ENCODE results near the gene SNAP29.

The SNAP29 gene

DNA sequence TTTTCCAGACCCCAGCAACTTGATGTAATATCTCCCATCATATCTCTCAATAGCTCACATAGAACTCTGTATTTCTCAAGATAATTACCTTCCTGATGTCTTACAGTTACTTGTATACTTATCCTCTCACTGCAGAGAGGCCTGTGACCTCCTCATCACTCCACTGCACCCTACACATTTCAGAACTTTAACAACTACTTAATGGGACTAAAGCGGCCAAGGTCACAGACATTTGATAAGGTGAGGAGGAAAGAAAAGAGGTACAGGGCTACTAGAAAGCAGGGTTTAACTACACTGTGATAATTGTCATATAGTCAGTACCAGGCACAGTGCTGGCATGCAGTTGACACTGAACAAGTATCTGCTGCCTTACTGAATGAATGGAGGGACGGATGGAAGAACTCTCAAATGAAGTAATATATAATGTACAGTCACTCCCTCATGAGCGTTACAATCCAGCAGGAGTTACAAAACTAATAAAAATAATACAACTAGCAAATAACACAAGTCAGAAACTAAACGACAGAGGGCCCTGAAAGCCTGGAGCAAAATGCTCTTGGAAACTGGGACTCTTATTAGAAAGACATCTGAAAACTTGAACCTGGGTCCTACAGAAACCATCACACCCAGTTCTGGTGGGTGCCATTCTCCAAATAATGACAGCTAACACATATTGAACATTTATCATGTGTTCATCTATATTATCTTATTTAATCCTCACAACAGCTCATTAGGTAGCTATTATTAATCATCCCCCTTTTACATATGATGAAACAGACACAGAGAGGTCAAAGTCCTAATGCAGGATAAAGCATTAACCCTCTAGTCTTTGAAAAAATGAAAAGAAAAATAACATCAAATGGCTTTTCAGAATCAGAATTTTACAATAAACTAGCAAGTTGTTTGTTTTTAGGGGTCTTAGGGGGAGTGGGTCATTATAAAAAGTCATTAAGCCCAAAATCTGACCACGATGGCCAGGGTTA is 14.5 kb upstream of the SNAP29 start:
- no peaks in the 10 kb centered on the region for H3K36me3 Mint-ChIP-seq (ENCODE audit: low read depth)
- H3K4me1 Mint-ChIP-seq (ENCODE audit: low read depth) = peaks cover 21% of the 10 kb centered on the region

DNA sequence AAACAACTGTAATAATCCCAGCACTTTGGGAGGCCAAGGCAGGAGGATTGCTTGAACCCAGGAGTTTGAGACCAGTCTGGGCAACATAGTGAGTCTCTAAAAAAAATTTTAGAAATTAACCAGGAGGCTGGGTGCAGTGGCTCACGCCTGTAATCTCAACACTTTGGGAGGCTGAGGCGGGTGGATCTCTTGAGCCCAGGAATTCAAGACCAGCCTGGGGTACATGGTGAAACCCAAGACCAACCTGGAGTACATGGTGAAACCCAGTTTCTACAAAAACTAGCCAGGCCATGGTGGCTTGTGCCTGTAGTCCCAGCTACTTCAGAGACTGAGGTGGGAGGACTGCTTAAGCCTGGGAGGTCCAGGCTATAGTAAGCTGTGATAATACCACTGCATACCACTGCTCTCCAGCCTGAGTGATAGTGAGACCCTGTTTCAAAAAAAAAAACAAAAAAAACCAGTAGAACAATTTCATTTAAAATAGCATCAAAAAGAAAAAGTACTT is 11.4 kb upstream of the SNAP29 start:
- Mint-ChIP-seq H3K4me3 (no peak overlapping the region), H3K9me3 (no peaks in the 10 kb centered on the region), H3K27me3 (ENCODE audit: low read depth) (no peaks in the 10 kb centered on the region), H3K36me3 (ENCODE audit: low read depth) (no peaks in the 10 kb centered on the region), H3K27ac (no peak overlapping the region), H3K4me1 (ENCODE audit: low read depth) (peaks cover 5% of the 10 kb centered on the region)
- DNase-seq (ENCODE audit: low spot score) = no peak

More for the DNA sequence above, 14.5 kb upstream of the SNAP29 start:
- H3K4me3 Mint-ChIP-seq = no peak overlapping the region
- no peaks in the 10 kb centered on the region for H3K9me3 Mint-ChIP-seq
- H3K27ac Mint-ChIP-seq = no peak overlapping the region
- DNase-seq (ENCODE audit: low spot score) = no peak
- no peaks in the 10 kb centered on the region for H3K27me3 Mint-ChIP-seq (ENCODE audit: low read depth)

DNA sequence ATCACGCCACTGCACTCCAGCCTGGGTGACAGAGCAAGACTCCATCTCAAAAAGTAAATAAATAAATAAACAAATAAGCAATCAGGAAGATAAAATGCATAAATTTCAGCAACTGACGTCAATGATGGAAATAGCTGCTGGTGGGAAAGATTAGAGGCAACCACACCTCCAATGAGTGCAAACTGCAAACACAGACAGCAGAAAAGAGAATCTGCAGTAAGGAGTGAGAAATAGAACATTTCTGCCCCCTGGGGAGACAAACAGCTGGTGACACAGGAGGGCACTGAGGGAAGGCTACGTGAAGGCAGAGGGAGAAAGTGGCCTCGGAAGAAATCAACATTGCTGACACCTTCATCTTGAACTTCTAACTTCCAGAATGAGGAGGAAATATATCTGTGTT is 6.7 kb upstream of the SNAP29 start:
- no peaks in the 10 kb centered on the region for H3K9me3 Mint-ChIP-seq
- no peaks in the 10 kb centered on the region for H3K36me3 Mint-ChIP-seq (ENCODE audit: low read depth)
- H3K4me1 Mint-ChIP-seq (ENCODE audit: low read depth) = peaks cover 11% of the 10 kb centered on the region
- H3K27ac Mint-ChIP-seq = no peak overlapping the region
- DNase-seq (ENCODE audit: low spot score) = no peak
- H3K4me3 Mint-ChIP-seq = no peak overlapping the region
- no peaks in the 10 kb centered on the region for H3K27me3 Mint-ChIP-seq (ENCODE audit: low read depth)

DNA sequence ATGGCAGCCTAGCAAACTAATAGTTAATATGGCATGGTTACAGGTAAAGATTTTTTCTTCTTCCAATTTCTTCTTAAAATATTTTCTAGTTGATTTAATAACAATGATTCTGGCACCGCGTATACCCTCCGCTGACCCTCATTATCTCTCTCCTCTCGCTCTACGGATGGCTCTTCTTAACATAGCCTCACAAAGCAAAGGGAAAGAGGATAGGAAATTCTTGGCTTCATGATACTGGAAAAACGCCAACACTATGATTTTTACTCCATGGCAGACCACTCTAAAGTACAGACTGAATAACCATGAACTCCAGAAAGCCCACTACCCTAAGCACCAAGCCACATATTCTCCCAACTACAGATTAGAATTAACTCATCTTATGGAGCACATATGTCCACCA is 6.3 kb upstream of the SNAP29 start:
- no peak for DNase-seq (ENCODE audit: low spot score)
- no peaks in the 10 kb centered on the region for H3K36me3 Mint-ChIP-seq (ENCODE audit: low read depth)
- no peak overlapping the region for H3K4me3 Mint-ChIP-seq
- peaks cover 15% of the 10 kb centered on the region for H3K4me1 Mint-ChIP-seq (ENCODE audit: low read depth)
- H3K27me3 Mint-ChIP-seq (ENCODE audit: low read depth) = no peaks in the 10 kb centered on the region
- H3K27ac Mint-ChIP-seq = no peak overlapping the region
- no peaks in the 10 kb centered on the region for H3K9me3 Mint-ChIP-seq

DNA sequence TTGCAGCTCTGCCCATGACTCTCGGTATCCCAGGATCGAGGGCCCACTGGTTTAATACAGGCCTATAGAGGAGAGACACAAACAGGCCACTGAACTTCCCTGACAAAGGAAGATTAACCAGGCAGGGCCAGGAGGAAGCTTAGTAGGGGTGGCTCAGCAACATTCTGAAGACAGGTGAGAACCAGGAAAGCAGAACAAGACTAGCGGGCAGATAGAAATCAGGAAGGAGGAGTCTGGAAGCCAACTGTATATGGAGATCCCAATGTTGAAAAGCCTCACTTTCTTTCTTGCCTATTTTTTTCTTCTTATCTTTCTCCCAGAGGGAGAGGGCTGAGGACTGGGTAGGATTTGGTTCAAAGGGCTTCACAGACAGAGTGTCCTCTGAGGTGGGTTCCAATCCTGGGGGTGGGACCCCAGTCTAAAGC is 5.6 kb upstream of the SNAP29 start:
- Mint-ChIP-seq H3K4me3 (no peak overlapping the region), H3K36me3 (ENCODE audit: low read depth) (no peaks in the 10 kb centered on the region), H3K27ac (no peak overlapping the region), H3K9me3 (no peaks in the 10 kb centered on the region), H3K27me3 (ENCODE audit: low read depth) (no peaks in the 10 kb centered on the region), H3K4me1 (ENCODE audit: low read depth) (peaks cover 19% of the 10 kb centered on the region)
- DNase-seq (ENCODE audit: low spot score) = no peak

DNA sequence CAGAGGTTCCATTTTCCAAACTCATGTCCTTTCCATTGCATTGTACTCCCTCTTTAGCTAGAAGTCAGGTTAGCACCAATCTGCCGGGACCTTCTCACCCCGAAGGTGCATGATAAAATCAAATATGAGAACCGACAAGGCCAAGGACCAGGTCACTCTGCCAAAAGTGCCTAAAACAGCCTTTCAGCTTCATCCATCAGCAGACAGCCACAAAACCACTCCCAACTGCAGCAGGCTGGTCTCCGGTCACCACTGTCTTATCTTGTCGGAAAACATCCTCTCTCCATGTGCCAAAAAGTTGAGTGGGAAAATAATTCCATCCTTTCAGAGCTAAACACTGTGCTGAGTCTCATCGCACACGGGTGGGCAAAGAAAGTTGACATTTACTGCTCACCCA is 1.6 kb upstream of the SNAP29 start:
- H3K36me3 Mint-ChIP-seq (ENCODE audit: low read depth) = peaks cover 5% of the 10 kb centered on the region
- peaks cover 25% of the 10 kb centered on the region for H3K4me1 Mint-ChIP-seq (ENCODE audit: low read depth)
- DNase-seq (ENCODE audit: low spot score) = no peak
- peak overlapping the region; percentile 88 for H3K4me3 Mint-ChIP-seq
- H3K27me3 Mint-ChIP-seq (ENCODE audit: low read depth) = no peaks in the 10 kb centered on the region
- H3K27ac Mint-ChIP-seq = peak overlapping the region; percentile 15
- H3K9me3 Mint-ChIP-seq = no peaks in the 10 kb centered on the region

DNA sequence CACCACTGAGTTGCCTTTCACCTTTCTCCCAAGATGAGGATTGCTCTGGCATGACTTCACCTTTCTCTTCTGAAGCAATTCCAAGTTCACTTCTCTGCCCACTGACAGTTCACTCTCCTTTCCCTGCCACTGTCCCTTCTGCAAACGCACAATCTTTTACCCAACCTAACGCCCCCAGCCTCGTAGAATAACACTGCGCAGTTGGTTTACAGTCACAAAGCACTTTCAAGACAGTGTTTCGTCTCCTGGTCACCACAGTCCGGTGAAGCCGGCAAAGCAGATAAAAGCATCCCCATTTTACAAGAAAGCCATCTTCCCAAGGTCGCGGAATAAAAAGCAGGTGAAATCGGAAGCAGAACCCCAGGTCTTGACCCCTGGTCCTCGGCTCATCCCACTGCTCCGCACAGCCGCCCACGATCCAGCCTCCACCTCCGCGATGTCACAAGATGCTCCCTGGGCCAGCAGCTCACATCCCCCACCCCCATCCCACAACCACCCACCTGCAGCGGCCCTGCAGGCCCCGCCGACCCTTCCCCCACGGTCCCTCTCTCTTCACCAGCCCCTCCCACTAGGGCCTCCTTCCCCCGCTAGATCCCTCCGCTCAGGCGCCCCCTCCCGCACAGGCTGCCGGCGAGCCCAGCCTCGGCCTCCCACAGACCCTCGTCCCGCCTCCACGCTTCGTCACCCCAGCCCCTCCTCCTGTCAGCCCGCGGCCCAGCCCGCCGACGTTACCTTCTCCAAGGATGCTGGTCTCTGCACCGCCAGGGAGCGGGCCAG is 781 bp upstream of the SNAP29 start:
- Mint-ChIP-seq H3K27ac (peak overlapping the region; percentile 86), H3K36me3 (ENCODE audit: low read depth) (peaks cover 7% of the 10 kb centered on the region), H3K9me3 (no peaks in the 10 kb centered on the region), H3K27me3 (ENCODE audit: low read depth) (no peaks in the 10 kb centered on the region), H3K4me1 (ENCODE audit: low read depth) (peaks cover 25% of the 10 kb centered on the region), H3K4me3 (peak overlapping the region; percentile 88)
- peak; percentile 82 for DNase-seq (ENCODE audit: low spot score)

DNA sequence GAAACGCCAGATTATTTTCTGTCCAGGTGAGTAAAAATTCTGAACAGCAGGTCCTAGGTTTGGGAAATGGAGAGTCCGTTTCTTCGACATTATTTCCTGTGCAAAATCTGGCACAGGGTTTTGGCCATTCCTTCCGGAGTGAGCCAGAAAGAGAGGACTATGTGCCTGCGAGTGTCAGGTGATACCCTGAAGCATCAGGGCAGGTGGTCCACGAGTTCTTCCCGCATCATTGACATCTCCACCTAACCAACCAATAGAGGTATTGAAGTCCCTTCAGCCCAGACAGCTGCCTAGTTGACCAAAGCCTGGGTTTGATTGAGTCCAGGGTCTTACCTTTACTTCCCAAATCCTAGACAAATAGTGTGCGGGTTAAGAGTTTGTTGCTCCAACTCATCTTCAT is 808 bp downstream of the SNAP29 start:
- DNase-seq (ENCODE audit: low spot score) = no peak
- Mint-ChIP-seq H3K27ac (peak overlapping the region; percentile 68), H3K9me3 (no peaks in the 10 kb centered on the region), H3K4me3 (peak overlapping the region; percentile 86), H3K36me3 (ENCODE audit: low read depth) (peaks cover 13% of the 10 kb centered on the region), H3K4me1 (ENCODE audit: low read depth) (peaks cover 22% of the 10 kb centered on the region), H3K27me3 (ENCODE audit: low read depth) (no peaks in the 10 kb centered on the region)

DNA sequence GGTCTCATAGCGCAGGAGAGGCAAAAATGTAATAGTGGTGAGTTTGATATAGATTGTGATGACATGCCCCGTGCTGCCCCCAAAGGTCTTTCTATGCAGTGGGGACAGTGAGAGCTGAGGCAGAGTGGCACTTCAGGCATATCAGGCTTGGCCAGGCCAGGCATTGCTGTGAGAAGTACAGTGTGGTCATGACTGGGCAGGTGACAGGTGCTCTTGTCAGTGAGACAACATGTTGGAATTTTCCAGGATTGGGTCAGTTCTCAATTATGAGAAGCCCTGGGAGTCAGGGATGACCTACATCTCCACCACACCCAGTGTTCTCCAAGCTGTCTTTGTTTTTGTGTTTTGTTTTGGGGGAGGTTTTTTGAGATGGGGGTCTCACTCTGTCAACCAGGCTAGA is 3.7 kb downstream of the SNAP29 start:
- Mint-ChIP-seq H3K27ac (no peak overlapping the region), H3K36me3 (ENCODE audit: low read depth) (peaks cover 14% of the 10 kb centered on the region), H3K27me3 (ENCODE audit: low read depth) (no peaks in the 10 kb centered on the region), H3K4me1 (ENCODE audit: low read depth) (peaks cover 19% of the 10 kb centered on the region), H3K9me3 (no peaks in the 10 kb centered on the region), H3K4me3 (no peak overlapping the region)
- no peak for DNase-seq (ENCODE audit: low spot score)

DNA sequence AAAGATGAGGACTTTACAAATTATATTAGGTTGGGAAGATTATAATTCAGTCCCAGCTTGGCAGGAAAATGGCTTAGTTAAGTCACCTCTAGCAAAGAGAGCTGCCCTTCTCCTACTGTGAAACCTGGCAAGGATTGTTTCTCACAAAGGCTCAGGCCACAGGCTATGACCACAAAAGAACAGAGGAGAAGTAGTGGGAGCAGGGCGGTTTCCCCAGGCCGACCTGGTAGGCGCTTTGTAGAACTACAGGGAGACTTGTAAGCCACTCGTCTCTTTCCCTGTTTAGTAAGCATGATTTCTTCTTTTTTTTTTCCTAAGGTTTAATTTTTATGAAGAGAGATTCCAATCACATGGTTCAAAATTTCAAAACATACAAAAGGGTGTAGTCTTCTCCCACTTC is 4.6 kb downstream of the SNAP29 start:
- peaks cover 16% of the 10 kb centered on the region for H3K4me1 Mint-ChIP-seq (ENCODE audit: low read depth)
- no peak overlapping the region for H3K4me3 Mint-ChIP-seq
- no peak for DNase-seq (ENCODE audit: low spot score)
- H3K27ac Mint-ChIP-seq = no peak overlapping the region
- H3K27me3 Mint-ChIP-seq (ENCODE audit: low read depth) = no peaks in the 10 kb centered on the region
- peaks cover 16% of the 10 kb centered on the region for H3K36me3 Mint-ChIP-seq (ENCODE audit: low read depth)
- no peaks in the 10 kb centered on the region for H3K9me3 Mint-ChIP-seq

DNA sequence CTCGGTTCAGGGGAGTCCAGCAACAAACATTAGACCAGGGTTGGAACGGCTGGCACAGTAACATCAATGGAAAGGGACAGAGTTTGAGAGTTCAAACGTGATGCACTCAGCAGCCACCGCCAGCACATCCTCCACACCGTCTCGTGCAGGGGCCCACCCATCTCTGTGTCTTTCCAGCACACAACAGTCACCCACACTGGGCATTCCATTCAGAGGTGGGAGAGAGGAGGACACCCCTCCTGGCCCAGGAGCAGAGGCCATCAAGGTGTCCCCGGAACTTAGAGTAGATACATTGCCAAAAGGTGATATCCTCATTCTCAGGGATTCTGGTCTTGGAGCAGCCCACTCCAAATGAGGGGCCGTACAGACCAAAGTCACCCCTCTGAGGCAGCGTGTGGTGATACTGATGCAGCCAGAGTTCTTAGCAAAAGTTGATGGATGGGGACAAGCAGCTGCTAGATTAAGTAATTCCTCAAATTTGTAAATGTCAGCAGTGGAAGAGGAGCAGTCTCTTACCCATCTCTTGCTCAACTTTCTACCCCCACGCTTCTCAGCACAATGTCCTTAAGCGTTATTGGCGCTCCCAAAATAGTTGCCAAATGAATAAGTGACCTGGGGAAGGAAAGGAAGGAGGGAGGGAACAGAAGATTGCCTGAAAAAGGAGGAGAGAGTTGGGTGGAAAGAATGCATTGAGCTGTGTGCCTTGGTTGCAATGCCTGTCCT is 5.5 kb downstream of the SNAP29 start:
- H3K9me3 Mint-ChIP-seq = no peaks in the 10 kb centered on the region
- H3K27me3 Mint-ChIP-seq (ENCODE audit: low read depth) = no peaks in the 10 kb centered on the region
- no peak overlapping the region for H3K27ac Mint-ChIP-seq
- H3K4me3 Mint-ChIP-seq = no peak overlapping the region
- H3K4me1 Mint-ChIP-seq (ENCODE audit: low read depth) = peaks cover 16% of the 10 kb centered on the region
- no peak for DNase-seq (ENCODE audit: low spot score)
- H3K36me3 Mint-ChIP-seq (ENCODE audit: low read depth) = peaks cover 18% of the 10 kb centered on the region

DNA sequence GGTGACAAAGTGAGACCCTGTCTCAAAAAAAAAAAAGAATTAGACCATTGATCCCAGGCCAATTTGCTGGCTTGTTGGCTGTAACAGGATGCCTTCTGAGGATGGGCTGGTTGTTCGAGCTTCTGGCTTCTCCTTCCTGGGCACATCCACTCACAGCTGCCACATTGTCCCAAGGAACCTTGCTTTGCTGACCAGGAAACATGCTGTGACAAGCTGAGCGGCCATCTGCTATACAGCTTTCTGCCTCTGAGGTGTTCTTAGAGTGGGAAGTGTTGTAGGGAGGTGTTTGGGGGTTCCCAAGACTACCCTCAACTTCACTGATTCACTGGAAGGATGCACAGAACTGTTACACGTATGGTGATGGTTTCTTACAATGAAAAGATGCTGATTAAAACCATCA is 6.5 kb downstream of the SNAP29 start:
- H3K4me3 Mint-ChIP-seq = no peak overlapping the region
- H3K27ac Mint-ChIP-seq = no peak overlapping the region
- H3K4me1 Mint-ChIP-seq (ENCODE audit: low read depth) = peaks cover 12% of the 10 kb centered on the region
- no peaks in the 10 kb centered on the region for H3K27me3 Mint-ChIP-seq (ENCODE audit: low read depth)
- peaks cover 18% of the 10 kb centered on the region for H3K36me3 Mint-ChIP-seq (ENCODE audit: low read depth)
- H3K9me3 Mint-ChIP-seq = no peaks in the 10 kb centered on the region
- no peak for DNase-seq (ENCODE audit: low spot score)

DNA sequence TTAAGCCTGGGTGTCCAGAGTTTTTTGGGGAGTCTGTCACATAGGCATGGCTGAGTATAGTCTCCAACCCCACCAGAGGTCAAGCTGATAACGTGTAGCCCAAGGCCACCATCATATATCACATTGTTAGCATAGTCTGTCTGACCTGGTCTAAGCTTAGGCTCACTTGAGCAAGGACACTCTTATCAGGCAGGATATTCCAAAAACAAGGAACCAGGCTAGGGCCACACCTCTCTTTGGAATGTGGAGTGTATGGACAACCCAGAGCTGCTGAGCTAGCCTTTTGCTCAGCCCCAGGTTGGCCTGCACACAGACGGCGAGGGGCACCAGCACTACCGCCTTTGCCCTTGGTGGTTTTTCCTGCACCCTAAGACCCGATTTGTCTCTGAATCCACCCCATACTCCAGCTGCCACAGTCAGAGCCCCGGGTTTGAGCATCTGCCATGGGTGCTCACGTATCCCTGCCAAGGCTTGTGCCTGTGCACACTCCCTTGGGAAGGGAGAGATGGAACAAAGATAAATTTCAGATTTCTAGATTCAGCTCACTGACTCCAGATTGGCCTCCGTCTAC is 7.2 kb downstream of the SNAP29 start:
- H3K36me3 Mint-ChIP-seq (ENCODE audit: low read depth) = peaks cover 18% of the 10 kb centered on the region
- H3K27me3 Mint-ChIP-seq (ENCODE audit: low read depth) = no peaks in the 10 kb centered on the region
- H3K9me3 Mint-ChIP-seq = no peaks in the 10 kb centered on the region
- DNase-seq (ENCODE audit: low spot score) = no peak
- H3K27ac Mint-ChIP-seq = peak overlapping the region; percentile 29
- H3K4me1 Mint-ChIP-seq (ENCODE audit: low read depth) = peaks cover 12% of the 10 kb centered on the region
- no peak overlapping the region for H3K4me3 Mint-ChIP-seq

Measured in T-helper 2 cell treated with Interferon-gamma antibody and Interleukin-4, amounts not matched to agents 5 μg/mL and 100 μg/mL, for 36 hours (primary cell).